ENCODE results near the gene RNF169. TPM values are rescaled to one million over a fixed set of nuclear protein-coding genes. Genes with fewer than 3 reads are reported as not detected.

Gene RNF169
- polyA plus RNA-seq, 2 of the 4 experiments (the other 2 are of a cell fraction) = 6.3 to 11.1 TPM

DNA sequence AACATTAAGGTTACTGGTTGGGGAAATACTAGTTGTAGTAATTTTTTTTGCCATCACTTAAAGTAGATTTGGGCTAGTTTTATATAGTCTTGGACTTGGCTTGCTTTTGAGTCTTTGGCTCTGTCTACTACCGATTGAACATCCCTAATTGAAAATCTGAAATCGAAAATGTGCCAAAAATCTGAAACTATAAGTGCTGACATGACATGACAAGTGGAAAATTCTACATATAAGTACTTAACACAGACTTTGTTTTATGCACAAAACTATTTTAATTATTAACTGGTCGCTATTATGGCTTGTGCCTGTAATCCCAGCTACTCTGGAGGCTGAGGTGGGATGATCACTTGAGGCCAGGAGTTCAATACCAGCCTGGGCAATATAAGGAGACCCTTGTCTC lies 22.5 kb downstream of the RNF169 start:
- peaks cover 14% of the 10 kb centered on the region for H3K4me1 ChIP-seq
- TF ChIP-seq MAFK (IDR thresholded peaks at IDR 0.05; ENCODE audit: partially characterized antibody) = peak; percentile 47
- no peak for TF ChIP-seq ZFP36 (IDR thresholded peaks at IDR 0.05; ENCODE audit: borderline replicate concordance, partially characterized antibody)
- ChIA-PET CTCF (no interaction called here), POLR2A (no interaction called here)
- DNase-seq (ENCODE audit: low read depth in 1 of 2, low spot score in 1 of 2) = no peak
- no peak overlapping the region for H3K27ac ChIP-seq
- no peak overlapping the region for H3K4me3 ChIP-seq
- no peak overlapping the region for H3K4me2 ChIP-seq
- no peaks in the 10 kb centered on the region for H3K9me3 ChIP-seq
- WGBS (ENCODE audit: missing lambda C conversion rate) = 93% methylated on average over 3 of the region's 3 CpGs
- ATAC-seq = no peak
- no peak for FAIRE-seq

DNA sequence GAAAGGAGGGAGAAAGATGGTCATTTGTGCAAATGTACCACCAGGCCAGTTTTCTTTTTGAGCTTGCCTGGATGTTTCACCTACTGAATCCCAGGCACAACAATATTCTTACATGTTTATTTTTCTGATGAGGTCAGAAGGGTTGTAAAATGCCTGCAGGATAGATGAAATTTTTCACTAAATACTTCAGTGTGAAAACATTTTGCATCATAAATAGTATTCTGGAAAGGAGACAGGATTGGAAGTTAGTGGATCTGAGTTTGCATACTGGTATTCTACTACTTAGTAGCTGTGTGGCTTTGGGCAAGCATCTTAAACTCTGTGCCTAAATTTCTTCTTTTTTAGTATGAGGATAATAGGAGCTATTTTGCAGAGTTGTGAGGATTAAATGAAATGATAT lies 24.8 kb downstream of the RNF169 start:
- no peak overlapping the region for H3K27ac ChIP-seq
- TF ChIP-seq, protein P1, sequence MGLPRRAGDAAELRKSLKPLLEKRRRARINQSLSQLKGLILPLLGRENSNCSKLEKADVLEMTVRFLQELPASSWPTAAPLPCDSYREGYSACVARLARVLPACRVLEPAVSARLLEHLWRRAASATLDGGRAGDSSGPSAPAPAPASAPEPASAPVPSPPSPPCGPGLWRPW (IDR thresholded peaks at IDR 0.05) = no peak
- TF ChIP-seq RNF2 (IDR thresholded peaks at IDR 0.05; ENCODE audit: borderline replicate concordance, low read depth) = no peak
- TF ChIP-seq HEYL (CRISPR knock-in tag; IDR thresholded peaks at IDR 0.05) = no peak
- TF ChIP-seq, protein P2, sequence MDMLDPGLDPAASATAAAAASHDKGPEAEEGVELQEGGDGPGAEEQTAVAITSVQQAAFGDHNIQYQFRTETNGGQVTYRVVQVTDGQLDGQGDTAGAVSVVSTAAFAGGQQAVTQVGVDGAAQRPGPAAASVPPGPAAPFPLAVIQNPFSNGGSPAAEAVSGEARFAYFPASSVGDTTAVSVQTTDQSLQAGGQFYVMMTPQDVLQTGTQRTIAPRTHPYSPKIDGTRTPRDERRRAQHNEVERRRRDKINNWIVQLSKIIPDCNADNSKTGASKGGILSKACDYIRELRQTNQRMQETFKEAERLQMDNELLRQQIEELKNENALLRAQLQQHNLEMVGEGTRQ (IDR thresholded peaks at IDR 0.05) = no peak
- TF ChIP-seq, protein P3, sequence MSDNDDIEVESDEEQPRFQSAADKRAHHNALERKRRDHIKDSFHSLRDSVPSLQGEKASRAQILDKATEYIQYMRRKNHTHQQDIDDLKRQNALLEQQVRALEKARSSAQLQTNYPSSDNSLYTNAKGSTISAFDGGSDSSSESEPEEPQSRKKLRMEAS (IDR thresholded peaks at IDR 0.05) = no peak
- no peak for TF ChIP-seq SMC3 (IDR thresholded peaks at IDR 0.05)
- TF ChIP-seq POLR2A (IDR thresholded peaks at IDR 0.05; ENCODE audit: low read length) = no peak
- no peak for TF ChIP-seq RAD21 (conservative IDR thresholded peaks at IDR 0.05 in 1 of 2, IDR thresholded peaks at IDR 0.05 in 1 of 2)
- no peak for TF ChIP-seq HOXA7 (CRISPR knock-in tag; IDR thresholded peaks at IDR 0.05)
- TF ChIP-seq TP53 (CRISPR knock-in tag; IDR thresholded peaks at IDR 0.05) = no peak
- TF ChIP-seq JUN (IDR thresholded peaks at IDR 0.05) = no peak
- TF ChIP-seq NFE2L2 (conservative IDR thresholded peaks at IDR 0.05; ENCODE audit: low read length) = no peak
- TF ChIP-seq CEBPB (IDR thresholded peaks at IDR 0.05) = no peak
- TF ChIP-seq, protein P4, sequence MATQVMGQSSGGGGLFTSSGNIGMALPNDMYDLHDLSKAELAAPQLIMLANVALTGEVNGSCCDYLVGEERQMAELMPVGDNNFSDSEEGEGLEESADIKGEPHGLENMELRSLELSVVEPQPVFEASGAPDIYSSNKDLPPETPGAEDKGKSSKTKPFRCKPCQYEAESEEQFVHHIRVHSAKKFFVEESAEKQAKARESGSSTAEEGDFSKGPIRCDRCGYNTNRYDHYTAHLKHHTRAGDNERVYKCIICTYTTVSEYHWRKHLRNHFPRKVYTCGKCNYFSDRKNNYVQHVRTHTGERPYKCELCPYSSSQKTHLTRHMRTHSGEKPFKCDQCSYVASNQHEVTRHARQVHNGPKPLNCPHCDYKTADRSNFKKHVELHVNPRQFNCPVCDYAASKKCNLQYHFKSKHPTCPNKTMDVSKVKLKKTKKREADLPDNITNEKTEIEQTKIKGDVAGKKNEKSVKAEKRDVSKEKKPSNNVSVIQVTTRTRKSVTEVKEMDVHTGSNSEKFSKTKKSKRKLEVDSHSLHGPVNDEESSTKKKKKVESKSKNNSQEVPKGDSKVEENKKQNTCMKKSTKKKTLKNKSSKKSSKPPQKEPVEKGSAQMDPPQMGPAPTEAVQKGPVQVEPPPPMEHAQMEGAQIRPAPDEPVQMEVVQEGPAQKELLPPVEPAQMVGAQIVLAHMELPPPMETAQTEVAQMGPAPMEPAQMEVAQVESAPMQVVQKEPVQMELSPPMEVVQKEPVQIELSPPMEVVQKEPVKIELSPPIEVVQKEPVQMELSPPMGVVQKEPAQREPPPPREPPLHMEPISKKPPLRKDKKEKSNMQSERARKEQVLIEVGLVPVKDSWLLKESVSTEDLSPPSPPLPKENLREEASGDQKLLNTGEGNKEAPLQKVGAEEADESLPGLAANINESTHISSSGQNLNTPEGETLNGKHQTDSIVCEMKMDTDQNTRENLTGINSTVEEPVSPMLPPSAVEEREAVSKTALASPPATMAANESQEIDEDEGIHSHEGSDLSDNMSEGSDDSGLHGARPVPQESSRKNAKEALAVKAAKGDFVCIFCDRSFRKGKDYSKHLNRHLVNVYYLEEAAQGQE (IDR thresholded peaks at IDR 0.05) = no peak
- TF ChIP-seq, protein P5, sequence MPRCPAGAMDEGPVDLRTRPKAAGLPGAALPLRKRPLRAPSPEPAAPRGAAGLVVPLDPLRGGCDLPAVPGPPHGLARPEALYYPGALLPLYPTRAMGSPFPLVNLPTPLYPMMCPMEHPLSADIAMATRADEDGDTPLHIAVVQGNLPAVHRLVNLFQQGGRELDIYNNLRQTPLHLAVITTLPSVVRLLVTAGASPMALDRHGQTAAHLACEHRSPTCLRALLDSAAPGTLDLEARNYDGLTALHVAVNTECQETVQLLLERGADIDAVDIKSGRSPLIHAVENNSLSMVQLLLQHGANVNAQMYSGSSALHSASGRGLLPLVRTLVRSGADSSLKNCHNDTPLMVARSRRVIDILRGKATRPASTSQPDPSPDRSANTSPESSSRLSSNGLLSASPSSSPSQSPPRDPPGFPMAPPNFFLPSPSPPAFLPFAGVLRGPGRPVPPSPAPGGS (IDR thresholded peaks at IDR 0.05) = no peak
- TF ChIP-seq, protein P6, sequence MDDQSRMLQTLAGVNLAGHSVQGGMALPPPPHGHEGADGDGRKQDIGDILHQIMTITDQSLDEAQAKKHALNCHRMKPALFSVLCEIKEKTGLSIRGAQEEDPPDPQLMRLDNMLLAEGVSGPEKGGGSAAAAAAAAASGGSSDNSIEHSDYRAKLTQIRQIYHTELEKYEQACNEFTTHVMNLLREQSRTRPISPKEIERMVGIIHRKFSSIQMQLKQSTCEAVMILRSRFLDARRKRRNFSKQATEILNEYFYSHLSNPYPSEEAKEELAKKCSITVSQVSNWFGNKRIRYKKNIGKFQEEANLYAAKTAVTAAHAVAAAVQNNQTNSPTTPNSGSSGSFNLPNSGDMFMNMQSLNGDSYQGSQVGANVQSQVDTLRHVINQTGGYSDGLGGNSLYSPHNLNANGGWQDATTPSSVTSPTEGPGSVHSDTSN (IDR thresholded peaks at IDR 0.05) = no peak
- peaks cover 14% of the 10 kb centered on the region for H3K4me1 ChIP-seq
- DNase-seq (ENCODE audit: low read depth in 1 of 2, low spot score in 1 of 2) = no peak
- H3K4me3 ChIP-seq = no peak overlapping the region
- FAIRE-seq = no peak
- ChIA-PET CTCF (interaction anchor here (1.1 to 1.9 kb wide), 2 partner anchors 20 to 23 kb away, joined by 3 to 5 read pairs; no protein-coding TSS in a partner anchor), POLR2A (no interaction called here)
- H3K4me2 ChIP-seq = no peak overlapping the region; the same call in 2 of the 3 replicates
- no peaks in the 10 kb centered on the region for H3K9me3 ChIP-seq
- ATAC-seq = no peak
